H1 (cell line): ENCODE data around the gene STAC. TPM values are rescaled to one million over a fixed set of nuclear protein-coding genes. Genes with fewer than 3 reads are reported as not detected.

Experiments used
- CTCF ChIA-PET: fragments of 300-600 bp; sonication (Branson Sonifier 250); formaldehyde crosslinking; loops from one replicate; lab custom pipeline; 2021; ENCODE audit not compliant: partially characterized antibody; lab: Charles Lee
- POLR2A ChIA-PET: fragments of 300-600 bp; sonication (Branson Sonifier 250); formaldehyde crosslinking; loops from one replicate; lab custom pipeline; 2021; ENCODE audit warnings: inconsistent platforms; ENCODE audit not compliant: partially characterized antibody; lab: Charles Lee
- DNase-seq, 2 experiments: peaks; one replicate each; pipeline versions ENCODE4 v3.0.0 to v3.0.0-alpha.2; 2010 to 2022; ENCODE audit warnings: low spot score in 2 of 2, low read depth in 1 of 2, mixed read lengths in 1 of 2
- FAIRE-seq: peaks from 2 replicates; lab custom pipeline; 2011; peaks lifted over from hg19 to GRCh38; lab: Jason Lieb, UNC
- H2AFZ ChIP-seq: 2 replicates; pipeline ENCODE4 v1.8.1; 2012; ENCODE audit warnings: low read length, inconsistent platforms
- H2AK5ac ChIP-seq: 2 replicates; pipeline ENCODE4 v1.6.1; 2013; ENCODE audit warnings: low read depth, low read length
- H2BK120ac ChIP-seq: replicated peaks from 2 replicates; pipeline ENCODE3; 2013; ENCODE audit warnings: low read depth, low read length, inconsistent platforms
- H2BK12ac ChIP-seq: 2 replicates; pipeline ENCODE4 v1.6.1; 2013; ENCODE audit warnings: low read depth, low read length
- H2BK15ac ChIP-seq: 2 replicates; pipeline ENCODE4 v1.6.1; 2013; ENCODE audit warnings: low read length
- H2BK20ac ChIP-seq: 2 replicates; pipeline ENCODE4 v1.6.1; 2013; ENCODE audit warnings: low read length
- H2BK5ac ChIP-seq: 2 replicates; pipeline ENCODE4 v1.6.1; 2013; ENCODE audit warnings: low read depth, low read length
- H3K14ac ChIP-seq: 2 replicates; pipeline ENCODE4 v1.6.1; 2013; ENCODE audit warnings: inconsistent platforms; ENCODE audit not compliant: insufficient read length
- H3K18ac ChIP-seq: 2 replicates; pipeline ENCODE4 v1.6.1; 2013; ENCODE audit warnings: low read length; ENCODE audit errors: extremely low read depth
- H3K23ac ChIP-seq: 2 replicates; pipeline ENCODE4 v1.6.1; 2013; ENCODE audit warnings: inconsistent platforms; ENCODE audit not compliant: insufficient read length
- H3K23me2 ChIP-seq: 2 replicates; pipeline ENCODE4 v1.6.1; 2013; ENCODE audit warnings: low read depth, low read length
- H3K27ac ChIP-seq: 2 replicates; pipeline ENCODE4 v1.6.1; 2011; ENCODE audit warnings: low read depth, low read length, inconsistent platforms
- H3K27me3 ChIP-seq, 4 experiments: replicated peaks in 1 of 4; 1 replicate in 1 of 4; 2 replicates in 3 of 4; pipeline versions ENCODE4 v1.6.1 to v1.8.1; 2011 to 2013; ENCODE audit warnings: low read length in 3 of 4, mild to moderate bottlenecking in 3 of 4, inconsistent platforms in 2 of 4, mixed read lengths in 2 of 4, moderate library complexity in 1 of 4; ENCODE audit not compliant: control insufficient read depth in 3 of 4, insufficient read depth in 3 of 4; ENCODE audit errors: extremely low read depth in 1 of 4
- H3K36me3 ChIP-seq, 4 experiments: 2 replicates each; pipeline versions ENCODE4 v1.6.1 to v1.8.1; 2011 to 2013; ENCODE audit warnings: mild to moderate bottlenecking in 4 of 4, low read length in 3 of 4, moderate library complexity in 2 of 4, control low read depth in 1 of 4, inconsistent platforms in 1 of 4; ENCODE audit not compliant: insufficient read depth in 4 of 4, control insufficient read depth in 2 of 4
- H3K4ac ChIP-seq: replicated peaks from 2 replicates; pipeline ENCODE3; 2013; ENCODE audit warnings: low read length, low read depth, mixed read lengths, inconsistent platforms; ENCODE audit not compliant: insufficient read length
- H3K4me1 ChIP-seq, 4 experiments: replicated peaks in 1 of 4; 1 replicate in 1 of 4; 2 replicates in 3 of 4; pipeline versions ENCODE4 v1.6.1 to v1.8.1; 2011 to 2013; ENCODE audit warnings: low read length in 3 of 4, inconsistent platforms in 2 of 4, mixed read lengths in 1 of 4; ENCODE audit not compliant: insufficient read depth in 4 of 4, control insufficient read depth in 3 of 4
- H3K4me2 ChIP-seq, 2 experiments: 2 replicates each; pipeline versions ENCODE4 v1.6.1 to v1.8.1; 2011 to 2013; ENCODE audit warnings: low read depth in 2 of 2, low read length in 2 of 2, control low read depth in 1 of 2, inconsistent platforms in 1 of 2, mild to moderate bottlenecking in 1 of 2; ENCODE audit not compliant: insufficient read depth in 1 of 2
- H3K4me3 ChIP-seq, 4 experiments: fragments of 200-600, 300-600 bp in 1 of 4; sonication (generic), shearing (Covaris generic), sonication (Bioruptor Twin) in 1 of 4; 2 replicates each; pipeline versions ENCODE4 v1.5.1 to v1.8.1; 2011 to 2016; ENCODE audit warnings: low read length in 4 of 4, low read depth in 3 of 4, control low read depth in 2 of 4, inconsistent platforms in 2 of 4, mild to moderate bottlenecking in 2 of 4, mixed read lengths in 1 of 4, moderate library complexity in 1 of 4; ENCODE audit not compliant: insufficient read depth in 2 of 4; ENCODE audit errors: extremely low read depth in 1 of 4
- H3K56ac ChIP-seq: replicated peaks from 2 replicates; pipeline ENCODE3; 2013; ENCODE audit warnings: low read depth, mild to moderate bottlenecking, mixed read lengths, low read length, inconsistent platforms; ENCODE audit not compliant: insufficient read length
- H3K79me1 ChIP-seq: 2 replicates; pipeline ENCODE4 v1.6.1; 2013; ENCODE audit warnings: low read depth, low read length, control low read depth
- H3K79me2 ChIP-seq, 2 experiments: 2 replicates each; pipeline versions ENCODE4 v1.6.1 to v1.8.1; 2012 to 2013; ENCODE audit warnings: low read length in 2 of 2, mild to moderate bottlenecking in 2 of 2, inconsistent platforms in 1 of 2; ENCODE audit not compliant: insufficient read depth in 2 of 2, control insufficient read depth in 1 of 2
- H3K9ac ChIP-seq, 4 experiments: replicated peaks in 1 of 4; 1 replicate in 1 of 4; 2 replicates in 3 of 4; pipeline versions ENCODE4 v1.6.1 to v1.8.1; 2011 to 2013; ENCODE audit warnings: low read depth in 3 of 4, low read length in 3 of 4, control low read depth in 2 of 4, mild to moderate bottlenecking in 2 of 4, moderate library complexity in 2 of 4, inconsistent platforms in 1 of 4; ENCODE audit errors: extremely low read depth in 1 of 4
- H3K9me3 ChIP-seq, 2 experiments: 2 replicates each; pipeline versions ENCODE4 v1.6.1 to v1.8.1; 2012 to 2013; ENCODE audit warnings: mild to moderate bottlenecking in 2 of 2, moderate library complexity in 2 of 2, control low read depth in 1 of 2, inconsistent platforms in 1 of 2, low read depth in 1 of 2, low read length in 1 of 2, mixed read lengths in 1 of 2; ENCODE audit not compliant: insufficient read depth in 2 of 2
- H4K20me1 ChIP-seq, 2 experiments: replicated peaks in 1 of 2; 2 replicates each; pipeline versions ENCODE3 to v1.8.1; 2011 to 2013; ENCODE audit warnings: inconsistent platforms in 2 of 2, low read length in 2 of 2, mild to moderate bottlenecking in 1 of 2; ENCODE audit not compliant: insufficient read depth in 2 of 2, control insufficient read depth in 1 of 2
- H4K5ac ChIP-seq: 2 replicates; pipeline ENCODE4 v1.6.1; 2013; ENCODE audit warnings: low read length, low read depth, mixed read lengths, inconsistent platforms; ENCODE audit not compliant: insufficient read length
- H4K8ac ChIP-seq: 2 replicates; pipeline ENCODE4 v1.8.0; 2013; ENCODE audit warnings: mild to moderate bottlenecking, moderate library complexity, low read length, inconsistent platforms; ENCODE audit not compliant: insufficient read depth; ENCODE audit errors: extremely low read depth
- H4K91ac ChIP-seq: replicated peaks from 2 replicates; pipeline ENCODE3; 2013; ENCODE audit warnings: low read length, mixed read lengths, inconsistent platforms; ENCODE audit not compliant: insufficient read length
- ASH2L ChIP-seq: fragments of 200-600, 300-600 bp; sonication (generic); IDR thresholded peaks from one replicate; pipeline ENCODE4 v1.7.1; 2017; ENCODE audit warnings: low read length
- CEBPB ChIP-seq: IDR thresholded peaks from 2 replicates; pipeline ENCODE4 v1.6.1; 2012; ENCODE audit warnings: low read depth, low read length
- EZH2 ChIP-seq: fragments of 200-600 bp; sonication (generic); IDR thresholded peaks from 2 replicates; pipeline ENCODE4 v1.7.1; 2012; ENCODE audit warnings: low read depth, mild to moderate bottlenecking, moderate library complexity, low read length, inconsistent platforms; ENCODE audit not compliant: severe bottlenecking
- SP4 ChIP-seq: IDR thresholded peaks from 2 replicates; pipeline ENCODE4 v1.6.1; 2012; ENCODE audit warnings: low read length, inconsistent platforms
- SUZ12 ChIP-seq: fragments of 200-600 bp; sonication (generic); IDR thresholded peaks from 2 replicates; pipeline ENCODE4 v1.6.1; 2012; ENCODE audit warnings: mild to moderate bottlenecking, inconsistent platforms, low read length, moderate library complexity, mixed read lengths
- WGBS, 2 experiments: shearing (Covaris generic) in 1 of 2; methylation state at CpG; one replicate each; pipeline versions ENCODE4 v1.1.6 to v1.1.7; 2013 to 2015; ENCODE audit warnings: low lambda C conversion rate in 2 of 2, mixed read lengths in 2 of 2, inconsistent platforms in 1 of 2, low coverage in 1 of 2, missing lambda C conversion rate in 1 of 2; ENCODE audit not compliant: insufficient replicate concordance in 2 of 2, insufficient coverage in 1 of 2, insufficient read length in 1 of 2; ENCODE audit errors: extremely low coverage in 1 of 2, missing lambda C conversion rate in 1 of 2; 5-methylcytosine and 5-hydroxymethylcytosine counted together
- polyA plus RNA-seq, 7 experiments: library from polyadenylated mRNA; depleted of rRNA in 3 of 7; stranded (reverse) in 5 of 7; unstranded in 2 of 7; fragments of >200 nt in 5 of 7; fragments of 200-250 nt in 2 of 7; gene quantifications; 1 replicate in 5 of 7; 2 replicates in 1 of 7; 4 replicates in 1 of 7; pipeline versions ENCODE4 v1.2.1 to v1.2.3, GENCODE V29; 2011 to 2013; ENCODE audit warnings: missing spikeins in 2 of 7, mixed read lengths in 2 of 7
- total RNA-seq: library from RNA; stranded (reverse); fragmentation: NEBNext Ultra II Directional; extraction: Animal tissue kit (Norgen Biotek cat#: 25700); gene quantifications from 2 replicates; pipeline ENCODE4 v1.2.1, GENCODE V29; 2021

STAC gene
- total and polyA plus RNA-seq, 2 of the 8 experiments (the other 6 are each of a cell fraction or from before 2014, with no cell fraction given), result 8.0 to 18.1 TPM

GRCh38 chr3:36484386-36484785, 104.1 kb downstream of the STAC start:
- CTCF ChIA-PET, result interaction anchor here (1.0 to 1.3 kb wide), 2 partner anchors 14 to 361 kb away, joined by 3 to 4 read pairs; no protein-coding TSS in a partner anchor
- DNase-seq (no peak), FAIRE-seq (no peak)
- Histone ChIP-seq H4K91ac (no peak overlapping the region), H2BK15ac (no peak overlapping the region), H3K14ac (no peak overlapping the region), H3K4me2 (no peak overlapping the region), H3K4me3 (no peak overlapping the region), H3K27ac (no peak overlapping the region), H2BK5ac (no peak overlapping the region), H3K27me3 (no peaks in the 10 kb centered on the region), H3K23ac (no peak overlapping the region), H3K9ac (no peak overlapping the region), H2AFZ (no peak overlapping the region), H3K79me2 (no peaks in the 10 kb centered on the region), H2BK20ac (no peak overlapping the region), H3K4ac (no peak overlapping the region), H3K9me3 (no peaks in the 10 kb centered on the region), H4K8ac (no peak overlapping the region), H3K23me2 (no peaks in the 10 kb centered on the region), H2AK5ac (no peak overlapping the region), H4K5ac (no peak overlapping the region), H3K56ac (no peak overlapping the region), H2BK12ac (no peak overlapping the region), H3K36me3 (peaks cover 0 to 5% (median 0%) of the 10 kb centered on the region in 4 experiments; a peak in 2 of 8 replicates), H3K4me1 (0 out of 7 replicates have a peak, but pooled peaks cover 0 to 2% (median 0%) of the 10 kb centered on the region in 4 experiments), H4K20me1 (no peaks in the 10 kb centered on the region), H2BK120ac (no peak overlapping the region), H3K18ac (no peak overlapping the region), H3K79me1 (no peaks in the 10 kb centered on the region)
- 81% methylated on average over 1 of the region's 1 CpG; no CpG with 5 or more reads in 1 of the 2 experiments for WGBS, 2 experiments
- no peak for TF ChIP-seq EZH2
- TF ChIP-seq CEBPB, result no peak
- TF ChIP-seq SP4, result no peak
- TF ChIP-seq SUZ12, result no peak
- TF ChIP-seq ASH2L, result no peak
- POLR2A ChIA-PET, result no interaction called here
